ENCODE measurements around the gene CCT6A.
A peak's percentile ranks its signal among the peaks of the same experiment; 100 is the strongest.
"Not testable (repeated sequence)": the region's sequence is repeated elsewhere in the genome, so short reads cannot be mapped to it uniquely, and the experiment has no call there.

Gene CCT6A

DNA sequence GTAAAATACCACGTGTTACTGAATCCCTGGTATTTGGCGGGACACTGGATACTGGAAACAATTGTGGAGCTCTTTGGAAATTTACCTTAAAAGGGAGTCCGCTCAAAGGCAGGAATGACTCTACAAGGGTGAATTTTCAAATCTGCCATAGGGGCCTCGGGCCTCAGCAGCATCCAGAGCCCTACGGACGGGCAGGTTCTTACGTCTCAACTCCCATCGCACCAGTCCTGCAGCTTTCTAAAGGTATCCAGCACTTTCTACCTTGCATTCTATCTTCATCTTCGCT lies 569 bp upstream of the CCT6A start:
- DNase-seq (ENCODE audit: low spot score) = no peak

DNA sequence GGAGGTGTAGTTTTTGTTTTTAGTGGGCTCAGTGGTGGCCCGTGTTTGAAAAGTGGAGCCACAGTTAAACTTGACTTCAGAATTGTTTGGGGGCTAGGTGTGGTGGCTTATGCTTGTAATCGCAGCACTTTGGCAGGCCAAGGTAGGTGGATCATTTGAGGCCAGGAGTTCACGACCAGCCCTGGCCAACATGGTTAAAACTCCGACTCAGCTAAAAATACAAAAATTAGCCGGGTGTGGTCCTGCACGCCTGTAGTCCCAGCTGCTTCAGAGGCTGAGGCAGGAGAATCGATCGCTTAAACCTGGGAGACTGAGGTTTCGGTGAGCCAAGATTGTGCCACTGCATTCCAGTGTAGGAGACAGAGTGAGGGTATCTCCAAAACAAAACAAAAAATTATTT lies 1.8 kb downstream of the CCT6A start:
- no peak for DNase-seq (ENCODE audit: low spot score)

DNA sequence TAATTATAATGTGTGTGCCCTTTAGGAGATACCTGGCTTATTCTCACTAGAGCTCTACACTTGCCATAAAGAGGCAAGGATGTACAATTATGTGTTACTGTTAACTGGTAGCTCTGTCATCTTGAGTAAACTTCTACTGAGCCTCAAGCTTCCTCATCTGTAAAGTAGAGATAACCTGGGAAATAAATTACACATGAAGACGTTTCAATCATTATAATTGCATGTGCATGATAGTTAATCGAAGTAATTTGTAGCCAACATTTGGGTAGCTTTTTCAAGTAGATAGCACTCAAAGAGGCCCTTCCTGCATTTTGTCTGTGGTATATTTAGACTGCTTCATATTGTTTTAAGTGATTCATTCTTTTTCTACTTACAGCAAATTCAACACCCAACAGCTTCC lies 2.4 kb downstream of the CCT6A start:
- no peak for DNase-seq (ENCODE audit: low spot score)

DNA sequence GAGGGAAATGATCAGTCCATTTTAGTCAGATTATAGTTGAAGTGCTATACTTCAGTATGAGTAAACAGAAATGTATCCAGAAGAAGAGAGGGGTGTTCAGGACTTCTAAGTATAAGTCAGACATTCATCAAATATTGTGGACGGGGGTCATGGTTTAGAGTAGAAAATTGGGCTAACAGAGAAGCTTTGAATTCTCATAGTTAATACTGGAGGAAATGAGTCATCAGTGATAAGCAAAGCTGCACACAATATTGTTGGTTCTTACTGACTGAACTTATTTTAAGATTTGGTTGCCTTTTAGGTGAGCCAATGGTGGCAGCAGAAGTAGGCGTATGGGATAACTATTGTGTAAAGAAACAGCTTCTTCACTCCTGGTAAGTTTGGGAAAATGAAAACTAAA lies 10.8 kb downstream of the CCT6A start:
- peak; percentile 86 for DNase-seq (ENCODE audit: low spot score)

DNA sequence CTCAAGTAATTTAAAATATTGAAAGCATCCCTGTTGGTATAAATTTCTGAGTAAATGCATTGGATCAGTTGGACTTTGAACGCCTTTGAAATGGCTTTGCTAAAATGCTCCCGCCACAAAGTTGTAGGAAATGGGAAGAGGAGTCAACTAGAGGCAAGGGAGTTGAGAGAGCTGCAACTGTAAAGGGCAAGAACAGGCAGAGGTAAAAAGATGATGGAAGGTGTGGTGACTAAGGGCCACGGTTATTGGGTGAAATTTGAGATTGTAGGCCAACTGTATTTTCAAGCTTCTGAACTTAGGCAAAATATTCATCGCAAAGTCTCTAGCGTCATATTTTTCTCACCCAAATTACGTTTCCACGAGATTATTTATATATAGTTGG lies 11.9 kb downstream of the CCT6A start:
- no peak for DNase-seq (ENCODE audit: low spot score)

DNA sequence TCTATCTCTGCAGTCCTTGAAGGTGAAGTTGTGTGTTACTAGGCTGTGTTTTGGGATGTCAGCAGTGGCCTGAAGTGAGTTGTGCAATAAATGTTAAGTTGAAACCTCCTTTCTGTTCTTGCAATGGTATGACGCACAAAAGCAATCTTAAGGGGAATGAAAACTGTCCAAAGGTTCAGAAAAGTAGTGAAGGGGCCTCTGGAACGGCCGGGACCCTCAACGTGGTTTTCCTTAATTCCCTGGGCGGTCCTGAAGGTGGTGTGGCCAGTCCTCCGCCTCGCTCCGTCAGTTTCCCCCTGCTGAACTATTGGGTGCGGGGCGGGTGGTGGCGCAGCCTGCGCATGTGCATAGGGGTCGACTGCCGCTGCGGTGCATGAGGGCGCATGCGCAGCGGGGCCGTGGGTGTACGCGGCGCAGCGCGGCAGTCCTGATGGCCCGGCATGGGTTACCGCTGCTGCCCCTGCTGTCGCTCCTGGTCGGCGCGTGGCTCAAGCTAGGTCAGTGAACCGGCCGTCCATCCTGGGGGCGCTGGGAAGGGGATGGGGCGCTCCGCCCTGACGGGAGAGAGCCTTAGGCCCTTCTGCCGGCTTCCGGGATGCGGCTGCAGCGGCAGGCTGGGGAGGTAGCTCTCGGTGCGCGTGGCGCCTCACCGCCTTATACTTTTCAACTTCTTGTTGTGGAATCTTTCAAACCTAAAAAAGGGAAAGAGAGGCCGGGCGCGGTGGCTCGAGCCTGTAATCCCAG lies 12.5 kb downstream of the CCT6A start, which contains the start of gene SUMF2:
SUMF2 (plus strand) TSS at position 405 of the 744 bp plus-strand sequence; CDS start at position 431, 26 bp downstream.
- peak; percentile 89 for DNase-seq (ENCODE audit: low spot score)

DNA sequence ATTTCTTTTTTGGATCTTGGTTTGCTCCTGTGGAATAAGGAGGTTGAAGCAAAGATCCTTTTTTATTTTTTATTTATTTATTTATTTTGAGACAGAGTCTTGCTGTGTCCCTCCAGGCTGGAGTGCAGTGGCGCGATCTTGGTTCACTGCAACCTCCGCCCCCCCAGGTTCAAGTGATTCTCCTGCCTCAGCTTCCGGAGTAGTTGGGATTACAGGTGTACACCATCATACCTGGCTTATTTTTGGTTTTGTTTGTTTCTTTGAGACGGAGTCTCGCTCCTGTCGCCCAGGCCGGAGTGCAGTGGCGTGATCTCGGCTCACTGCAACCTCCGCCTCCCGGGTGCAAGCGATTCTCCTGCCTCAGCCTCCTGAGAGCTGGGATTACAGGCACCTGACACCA lies 14.8 kb downstream of the CCT6A start:
- DNase-seq (ENCODE audit: low spot score) = not testable (repeated sequence)

DNA sequence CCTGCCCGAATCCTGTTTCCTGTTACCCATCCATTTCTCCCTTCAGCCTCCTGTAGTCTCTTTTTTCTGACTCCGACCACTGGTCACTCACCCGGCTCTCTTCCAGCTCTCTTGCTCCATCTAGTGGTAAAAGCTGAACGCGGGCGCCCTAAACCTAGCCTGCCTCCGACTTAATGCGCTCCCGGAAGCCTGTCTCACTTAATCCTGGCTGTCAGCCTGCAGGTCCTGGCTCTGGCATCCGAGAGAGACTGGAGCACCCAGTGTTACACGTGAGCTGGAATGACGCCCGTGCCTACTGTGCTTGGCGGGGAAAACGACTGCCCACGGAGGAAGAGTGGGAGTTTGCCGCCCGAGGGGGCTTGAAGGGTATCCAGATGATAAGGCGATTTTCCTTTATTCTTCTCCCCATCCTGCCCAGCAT lies 22.8 kb downstream of the CCT6A start:
- DNase-seq (ENCODE audit: low spot score) = peak; percentile 88

DNA sequence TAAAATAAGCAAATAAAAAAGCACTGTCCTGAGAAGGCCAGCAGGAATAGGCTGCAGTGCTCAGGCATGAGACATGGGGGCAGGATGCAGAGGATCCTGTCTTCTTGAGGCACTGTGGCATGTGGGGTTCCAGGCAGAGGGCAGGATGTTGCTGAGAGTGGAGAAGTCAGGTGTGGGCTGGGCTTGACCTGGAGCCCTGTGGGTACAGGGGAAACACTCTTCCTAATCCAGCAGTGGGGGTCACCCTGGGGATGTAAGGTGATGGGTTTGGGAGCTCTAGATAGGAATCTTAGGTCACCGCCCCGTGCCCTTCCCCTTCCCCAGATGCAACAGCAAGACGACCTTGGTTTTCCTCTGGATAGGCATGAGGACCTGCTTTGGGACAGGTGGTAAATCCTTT lies 26.1 kb downstream of the CCT6A start:
- DNase-seq (ENCODE audit: low spot score) = no peak

DNA sequence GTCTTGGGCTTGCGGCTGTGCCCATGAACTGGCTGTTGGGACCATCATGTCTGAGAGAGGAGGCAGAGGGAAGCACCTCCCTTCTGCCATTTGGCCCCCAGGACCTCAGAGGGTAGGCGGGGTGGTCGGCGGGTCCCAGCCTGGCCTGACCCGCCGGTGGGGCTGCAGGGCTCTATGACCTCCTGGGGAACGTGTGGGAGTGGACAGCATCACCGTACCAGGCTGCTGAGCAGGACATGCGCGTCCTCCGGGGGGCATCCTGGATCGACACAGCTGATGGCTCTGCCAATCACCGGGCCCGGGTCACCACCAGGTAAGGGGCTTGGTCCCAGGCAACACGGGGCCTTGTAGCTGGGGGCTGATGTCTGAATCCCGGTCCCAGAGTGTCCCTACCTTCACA lies 26.6 kb downstream of the CCT6A start:
- DNase-seq (ENCODE audit: low spot score) = no peak

DNA sequence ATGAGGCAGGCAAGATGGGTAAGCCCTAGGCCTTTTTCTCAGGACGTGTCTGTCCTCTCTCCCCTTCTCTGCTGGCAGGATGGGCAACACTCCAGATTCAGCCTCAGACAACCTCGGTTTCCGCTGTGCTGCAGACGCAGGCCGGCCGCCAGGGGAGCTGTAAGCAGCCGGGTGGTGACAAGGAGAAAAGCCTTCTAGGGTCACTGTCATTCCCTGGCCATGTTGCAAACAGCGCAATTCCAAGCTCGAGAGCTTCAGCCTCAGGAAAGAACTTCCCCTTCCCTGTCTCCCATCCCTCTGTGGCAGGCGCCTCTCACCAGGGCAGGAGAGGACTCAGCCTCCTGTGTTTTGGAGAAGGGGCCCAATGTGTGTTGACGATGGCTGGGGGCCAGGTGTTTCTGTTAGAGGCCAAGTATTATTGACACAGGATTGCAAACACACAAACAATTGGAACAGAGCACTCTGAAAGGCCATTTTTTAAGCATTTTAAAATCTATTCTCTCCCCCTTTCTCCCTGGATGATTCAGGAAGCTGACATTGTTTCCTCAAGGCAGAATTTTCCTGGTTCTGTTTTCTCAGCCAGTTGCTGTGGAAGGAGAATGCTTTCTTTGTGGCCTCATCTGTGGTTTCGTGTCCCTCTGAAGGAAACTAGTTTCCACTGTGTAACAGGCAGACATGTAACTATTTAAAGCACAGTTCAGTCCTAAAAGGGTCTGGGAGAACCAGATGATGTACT lies 28.1 kb downstream of the CCT6A start:
- no peak for DNase-seq (ENCODE audit: low spot score)

DNA sequence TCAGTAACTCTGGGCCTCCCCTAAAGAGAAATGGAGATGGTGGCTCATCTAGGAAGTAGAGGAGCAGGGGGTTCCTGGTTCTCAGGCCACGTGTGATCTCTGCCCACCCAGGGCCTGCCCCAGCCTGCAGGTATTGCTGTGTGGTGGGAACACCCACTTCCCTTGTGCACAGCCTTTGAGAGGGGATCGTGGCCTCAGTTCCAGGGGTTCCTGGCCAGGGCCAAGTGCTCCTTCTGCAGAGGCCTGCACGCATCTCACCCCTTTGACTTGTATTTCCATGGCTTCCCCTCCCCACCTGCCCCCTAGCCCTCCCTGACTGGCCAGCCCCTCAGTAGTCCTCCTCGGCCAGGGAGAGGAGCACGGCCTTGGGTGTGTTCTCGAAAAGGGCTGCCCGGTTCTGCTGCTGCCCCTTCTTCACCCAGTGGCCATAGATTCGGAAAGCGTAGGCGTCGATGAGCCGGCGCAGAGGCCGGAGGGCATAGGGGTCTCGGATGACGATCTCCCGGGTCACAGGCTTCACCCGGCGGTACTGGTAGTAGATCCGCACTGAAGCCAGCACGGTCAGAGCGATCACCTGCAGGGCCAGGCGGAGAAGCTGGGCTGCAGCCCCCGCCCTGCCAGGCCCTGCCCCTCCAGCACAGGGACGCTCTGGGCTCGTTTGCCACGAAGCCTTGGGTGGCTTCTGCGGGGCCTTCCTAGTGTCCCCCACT lies 29.3 kb downstream of the CCT6A start:
- not testable (repeated sequence) for DNase-seq (ENCODE audit: low spot score)

DNA sequence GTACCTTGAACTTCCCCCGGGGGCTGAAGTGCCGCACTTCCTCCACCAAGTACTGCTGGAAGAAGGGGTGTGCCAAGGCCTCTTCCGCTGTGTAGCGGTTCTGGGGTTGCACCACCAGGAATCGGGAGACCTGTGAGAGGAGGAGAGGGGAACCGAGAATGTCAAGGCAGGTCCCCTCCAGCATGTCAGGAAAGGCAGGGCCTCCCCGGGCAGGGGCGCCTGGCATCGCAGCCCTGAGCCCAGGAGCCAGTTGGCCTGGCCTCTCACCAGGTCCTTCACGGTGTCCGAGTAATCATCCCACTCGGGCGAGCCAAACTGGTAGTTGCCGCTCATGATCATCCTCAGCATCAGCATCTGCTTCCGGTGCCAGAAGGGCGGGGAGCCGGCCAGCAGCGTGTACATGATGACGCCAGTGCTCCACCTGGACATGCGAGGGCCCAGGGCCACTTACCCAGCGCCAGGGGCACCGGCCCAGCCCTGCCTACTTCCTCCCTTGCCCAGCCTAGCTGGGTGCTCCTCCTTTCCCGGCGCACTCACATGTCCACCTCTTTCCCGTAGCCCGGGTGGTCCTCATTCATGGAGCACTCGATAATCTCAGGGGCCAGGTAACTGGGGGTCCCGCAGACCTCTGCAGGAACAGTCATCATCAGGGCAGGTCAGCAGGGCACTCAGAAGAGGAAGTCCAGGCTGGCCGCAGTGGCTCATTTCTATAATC lies 30.2 kb downstream of the CCT6A start:
- DNase-seq (ENCODE audit: low spot score) = no peak

DNA sequence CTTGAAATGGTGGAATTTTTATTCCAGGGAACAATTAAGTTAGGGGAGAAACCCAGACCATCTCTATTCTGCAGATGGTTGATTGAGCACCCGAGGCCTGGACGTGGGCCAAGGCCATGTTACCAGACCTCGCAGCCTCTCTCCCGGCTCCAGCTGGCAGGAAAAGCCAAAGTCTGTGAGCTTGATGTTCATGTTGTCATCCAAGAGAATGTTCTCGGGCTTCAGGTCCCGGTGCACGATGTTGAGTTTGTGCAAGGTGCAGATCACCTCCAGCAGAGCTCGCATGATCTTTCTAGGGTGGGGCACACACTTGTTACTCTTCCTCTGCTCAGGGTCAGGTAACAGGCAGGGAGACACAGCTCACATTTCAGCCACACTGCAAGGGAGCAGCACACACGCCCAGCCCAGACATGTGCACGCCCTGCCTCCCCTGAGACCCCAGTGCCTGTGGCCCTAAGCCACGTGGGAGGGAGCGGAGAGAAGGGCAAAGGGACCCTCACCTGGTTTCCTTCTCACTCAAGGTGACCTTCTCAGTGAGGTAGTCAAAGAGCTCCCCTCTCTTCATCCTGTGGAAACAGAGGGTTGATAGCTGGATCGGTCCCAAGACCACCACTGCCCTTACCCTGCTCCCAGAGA lies 31.7 kb downstream of the CCT6A start:
- DNase-seq (ENCODE audit: low spot score) = no peak

DNA sequence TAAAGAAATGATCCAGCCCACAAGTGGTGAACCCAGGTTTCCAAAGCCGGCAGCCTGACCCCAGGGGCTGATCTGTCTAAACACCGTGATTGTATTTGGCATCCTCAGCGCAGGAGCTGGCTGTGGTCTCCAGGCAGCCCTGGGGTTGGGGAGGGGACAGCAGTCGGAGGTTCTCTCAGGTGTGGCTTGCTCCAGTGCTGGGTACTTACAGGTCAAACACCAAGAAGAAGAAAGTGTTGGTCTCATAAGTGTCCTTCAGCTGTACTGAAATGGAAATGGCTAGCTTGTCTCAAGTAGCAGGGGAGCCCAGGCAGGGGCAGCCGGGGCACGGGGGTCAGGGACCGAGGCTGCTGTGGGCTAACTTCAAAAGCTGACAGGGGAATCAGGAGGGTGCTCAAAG lies 35.2 kb downstream of the CCT6A start:
- DNase-seq (ENCODE audit: low spot score) = no peak

DNA sequence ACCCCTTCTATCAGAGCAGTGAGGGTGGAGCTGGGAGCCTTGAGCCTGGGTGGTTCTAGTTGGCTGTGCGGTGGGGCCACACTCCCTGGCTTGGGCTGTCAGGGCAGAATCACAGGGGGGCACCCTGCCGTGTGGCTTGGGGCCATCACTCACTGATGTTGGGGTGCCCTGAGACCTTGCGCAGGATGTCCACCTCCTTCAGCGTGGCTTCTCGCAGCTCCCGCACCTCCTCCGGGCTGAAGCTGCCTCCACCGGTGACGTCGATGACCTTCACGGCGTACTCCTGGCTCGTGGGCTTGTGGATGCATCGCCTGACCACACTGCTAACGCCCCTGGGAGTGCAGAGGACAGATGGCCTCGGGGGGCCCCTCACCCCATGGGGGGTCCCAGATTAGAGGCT lies 35.9 kb downstream of the CCT6A start:
- DNase-seq (ENCODE audit: low spot score) = no peak

DNA sequence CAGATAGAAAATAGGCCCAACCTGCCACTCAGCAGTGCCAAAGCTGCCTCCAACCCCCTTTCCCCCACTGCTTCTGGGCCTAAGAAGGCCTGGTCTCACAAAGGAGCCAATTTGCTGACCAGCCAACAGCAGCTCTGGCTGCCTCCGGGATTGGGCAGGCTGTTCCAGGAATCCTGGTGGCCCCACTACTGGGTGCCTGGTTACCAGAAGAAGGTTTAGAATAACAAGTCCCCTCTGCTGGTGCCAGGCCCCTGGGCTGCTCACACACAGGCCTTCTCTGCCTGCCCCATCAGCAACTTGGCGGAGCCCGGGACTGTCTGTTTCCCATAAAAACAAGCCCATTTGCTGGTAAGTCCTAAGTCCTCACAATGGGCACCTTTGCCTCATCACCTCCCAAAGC lies 40.0 kb downstream of the CCT6A start:
- no peak for DNase-seq (ENCODE audit: low spot score)

DNA sequence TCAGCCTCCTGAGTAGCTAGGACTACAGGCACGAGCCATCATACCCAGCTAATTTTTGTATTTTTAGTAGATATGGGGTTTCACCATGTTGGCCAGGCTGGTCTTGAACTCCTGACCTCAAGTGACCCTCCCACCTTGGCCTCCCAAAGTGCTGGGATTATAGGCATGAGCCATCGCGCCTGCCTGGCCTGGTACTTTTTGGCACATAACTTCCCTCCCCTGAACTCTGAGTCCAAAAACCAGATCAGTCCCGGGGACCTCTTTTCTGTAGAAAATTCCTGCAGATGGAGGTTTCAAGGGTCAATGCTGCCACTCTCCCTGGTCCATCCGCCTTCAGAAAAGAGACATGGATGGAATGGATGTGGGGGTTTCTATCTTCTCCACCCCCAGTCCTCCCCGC lies 40.8 kb downstream of the CCT6A start:
- not testable (repeated sequence) for DNase-seq (ENCODE audit: low spot score)

DNA sequence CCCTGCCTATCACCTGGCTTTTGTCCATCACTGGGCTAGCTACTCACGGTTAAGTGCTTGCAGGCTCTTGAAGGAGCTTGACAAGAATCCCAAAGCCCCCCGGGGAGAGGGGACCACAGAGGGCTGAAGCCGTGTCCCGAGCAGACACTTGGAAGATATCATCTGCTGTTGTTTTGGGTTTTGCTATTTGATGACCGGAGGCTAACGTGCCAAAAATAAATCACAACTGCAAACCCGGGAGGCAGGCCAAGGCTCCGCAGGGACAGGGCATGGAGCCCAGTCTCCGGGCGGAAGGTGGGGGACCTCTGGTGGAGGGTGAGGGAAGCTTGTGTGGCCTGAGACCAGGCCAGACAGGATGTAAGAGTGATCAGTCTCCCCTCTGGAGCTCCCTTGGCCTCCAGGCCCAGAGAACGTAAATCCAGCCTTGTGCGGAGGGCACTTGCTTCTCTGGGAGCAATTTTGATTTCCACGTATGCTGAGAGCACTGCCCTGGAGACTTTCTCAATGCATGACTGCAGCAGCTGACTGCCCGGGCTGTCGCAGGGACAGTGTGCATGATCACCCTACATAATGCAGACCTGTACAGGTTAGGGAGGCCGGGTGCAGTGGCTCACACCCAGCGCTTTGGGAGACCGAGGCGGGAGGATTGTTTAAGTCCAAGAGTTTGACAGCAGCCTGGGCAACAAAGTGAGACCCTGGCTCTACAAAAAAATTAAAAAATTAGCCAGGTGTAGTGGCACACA lies 41.4 kb downstream of the CCT6A start, which contains the start of gene PHKG1:
PHKG1 (minus strand) TSS at position 164 of the 743 bp plus-strand sequence. CDS start 4,011 bp downstream, outside the sequence.
- DNase-seq (ENCODE audit: low spot score) = peak; percentile 68

DNA sequence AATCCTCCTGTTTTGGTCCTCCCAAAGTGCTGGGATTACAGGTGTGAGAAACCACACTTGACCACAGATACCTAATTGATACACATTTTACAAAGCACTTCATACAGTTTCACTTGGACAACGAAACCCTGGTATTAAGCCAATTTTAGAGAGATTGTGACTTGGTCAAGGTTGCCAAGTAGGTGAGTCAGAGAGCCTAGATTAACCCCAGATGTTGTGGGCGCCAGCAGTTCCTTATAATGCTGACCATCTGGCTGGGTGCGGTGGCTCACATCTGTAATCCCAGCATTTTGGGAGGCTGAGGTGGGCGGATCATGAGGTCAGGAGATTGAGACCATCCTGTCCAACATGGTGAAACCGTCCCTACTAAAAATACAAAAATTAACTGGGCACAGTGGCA lies 46.1 kb downstream of the CCT6A start:
- peak; percentile 78 for DNase-seq (ENCODE audit: low spot score)
